HG03280 (cell line): ENCODE measurements around the gene BSPRY.
"Not testable (repeated sequence)": the region's sequence is repeated elsewhere in the genome, so short reads cannot be mapped to it uniquely, and the experiment has no call there.

Experiments
- ATAC-seq: cut with Tn5 transposase; IDR thresholded peaks from one replicate; pipeline ENCODE4 v1.9.1; 2021; ENCODE audit warnings: mild to moderate bottlenecking, moderate library complexity; ENCODE audit not compliant: unreplicated experiment

The BSPRY gene

GRCh38 chr9:113340011-113340699, 9.2 kb upstream of the BSPRY start, which contains the start of gene WDR31:
WDR31 (minus strand) TSS chr9:113340275; CDS start chr9:113332022, 8,253 bp downstream.
- peak; percentile 98 for ATAC-seq

- no peak for ATAC-seq
These were observed 7.5 kb upstream of the BSPRY start for GRCh38 chr9:113341712-113342410.

- no peak for ATAC-seq
These were observed 5.6 kb upstream of the BSPRY start for GRCh38 chr9:113343732-113344231.

- no peak for ATAC-seq
These were observed 4.2 kb upstream of the BSPRY start for GRCh38 chr9:113345190-113345589.

- ATAC-seq = no peak
These were observed 3.7 kb upstream of the BSPRY start for GRCh38 chr9:113345671-113346070.

GRCh38 chr9:113348437-113348836, 904 bp upstream of the BSPRY start:
- ATAC-seq = no peak

- no peak for ATAC-seq
These were observed 286 bp upstream of the BSPRY start for GRCh38 chr9:113349066-113349444.

GRCh38 chr9:113350107-113350661, 843 bp downstream of the BSPRY start:
- peak; percentile 7 for ATAC-seq

GRCh38 chr9:113350937-113351336, 1.6 kb downstream of the BSPRY start:
- ATAC-seq = peak; percentile 35

GRCh38 chr9:113352006-113352405, 2.7 kb downstream of the BSPRY start:
- no peak for ATAC-seq

- ATAC-seq = no peak
These were observed 3.1 kb downstream of the BSPRY start for GRCh38 chr9:113352411-113352810.

GRCh38 chr9:113355040-113355596, 5.8 kb downstream of the BSPRY start:
- ATAC-seq = no peak

GRCh38 chr9:113356686-113357292, 7.4 kb downstream of the BSPRY start:
- ATAC-seq = no peak

- ATAC-seq = no peak
These were observed 10.0 kb downstream of the BSPRY start for GRCh38 chr9:113359385-113359784.

- ATAC-seq = no peak
These were observed 11.0 kb downstream of the BSPRY start for GRCh38 chr9:113360242-113360842.

- no peak for ATAC-seq
These were observed 12.1 kb downstream of the BSPRY start for GRCh38 chr9:113361304-113362018.

- no peak for ATAC-seq
These were observed 14.0 kb downstream of the BSPRY start for GRCh38 chr9:113363336-113363735.

- ATAC-seq = no peak
These were observed 15.6 kb downstream of the BSPRY start for GRCh38 chr9:113364951-113365350.

GRCh38 chr9:113365652-113366051, 16.3 kb downstream of the BSPRY start:
- ATAC-seq = not testable (repeated sequence)

GRCh38 chr9:113368348-113368981, 19.1 kb downstream of the BSPRY start:
- ATAC-seq = no peak
